PC-3 (cell line): ENCODE data around the gene CSK.

Source experiments
- EZH2 ChIP-seq: fragments of 300-600 bp; sonication (generic); IDR thresholded peaks from one replicate; pipeline ENCODE4 v1.6.1; 2017; ENCODE audit warnings: antibody characterized with exemption, mild to moderate bottlenecking, low read length; ENCODE audit not compliant: unreplicated experiment
- EZH2phosphoT487 ChIP-seq: fragments of 300-600 bp; sonication (generic); IDR thresholded peaks from 2 replicates; pipeline ENCODE4 v1.6.1; 2018; ENCODE audit warnings: mild to moderate bottlenecking, antibody characterized with exemption, low read length, borderline replicate concordance
- TF ChIP-seq, protein P1 (sequence below): fragments of 300-600 bp; sonication (generic); conservative IDR thresholded peaks from 2 replicates; pipeline ENCODE4 v1.5.1; 2017; ENCODE audit warnings: antibody characterized with exemption, low read depth, mild to moderate bottlenecking, low read length

DNA sequence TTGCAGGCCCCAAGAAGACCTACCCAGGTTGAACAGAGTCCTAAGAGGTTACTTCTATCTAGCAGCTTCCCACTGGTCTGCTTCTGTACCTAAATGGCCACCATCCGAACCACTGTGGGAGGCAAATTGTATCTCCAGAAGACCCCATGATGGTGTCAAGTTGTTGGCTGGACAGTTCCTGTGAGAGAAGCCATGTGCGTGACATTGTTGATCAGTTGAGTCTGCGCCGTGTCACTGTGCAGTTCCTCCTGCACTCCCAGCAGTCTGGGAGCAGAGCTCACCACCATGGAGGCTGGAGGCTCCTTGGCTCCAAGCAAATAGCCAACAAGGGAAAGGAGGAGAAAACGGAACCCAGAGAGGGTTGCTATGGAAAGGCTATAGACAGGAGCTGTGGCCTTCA is 49.0 kb upstream of the CSK start:
- TF ChIP-seq, protein P1, sequence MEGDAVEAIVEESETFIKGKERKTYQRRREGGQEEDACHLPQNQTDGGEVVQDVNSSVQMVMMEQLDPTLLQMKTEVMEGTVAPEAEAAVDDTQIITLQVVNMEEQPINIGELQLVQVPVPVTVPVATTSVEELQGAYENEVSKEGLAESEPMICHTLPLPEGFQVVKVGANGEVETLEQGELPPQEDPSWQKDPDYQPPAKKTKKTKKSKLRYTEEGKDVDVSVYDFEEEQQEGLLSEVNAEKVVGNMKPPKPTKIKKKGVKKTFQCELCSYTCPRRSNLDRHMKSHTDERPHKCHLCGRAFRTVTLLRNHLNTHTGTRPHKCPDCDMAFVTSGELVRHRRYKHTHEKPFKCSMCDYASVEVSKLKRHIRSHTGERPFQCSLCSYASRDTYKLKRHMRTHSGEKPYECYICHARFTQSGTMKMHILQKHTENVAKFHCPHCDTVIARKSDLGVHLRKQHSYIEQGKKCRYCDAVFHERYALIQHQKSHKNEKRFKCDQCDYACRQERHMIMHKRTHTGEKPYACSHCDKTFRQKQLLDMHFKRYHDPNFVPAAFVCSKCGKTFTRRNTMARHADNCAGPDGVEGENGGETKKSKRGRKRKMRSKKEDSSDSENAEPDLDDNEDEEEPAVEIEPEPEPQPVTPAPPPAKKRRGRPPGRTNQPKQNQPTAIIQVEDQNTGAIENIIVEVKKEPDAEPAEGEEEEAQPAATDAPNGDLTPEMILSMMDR: no peak
- TF ChIP-seq EZH2: no peak
- TF ChIP-seq EZH2phosphoT487: no peak
